Keratinocyte (primary cell): ENCODE results near the gene LMOD1. TPM values are rescaled to one million over a fixed set of nuclear protein-coding genes. Genes with fewer than 3 reads are reported as not detected.

Experiments used
- DNase-seq: peaks from one replicate; pipeline ENCODE4 v3.0.0-alpha.2; 2011; ENCODE audit warnings: low read depth, missing footprints, low spot score
- FAIRE-seq: peaks from 2 replicates; lab custom pipeline; 2011; peaks lifted over from hg19 to GRCh38; lab: Jason Lieb, UNC
- H2AFZ ChIP-seq: 2 replicates; pipeline ENCODE4 v1.6.0; 2012; ENCODE audit warnings: low read length, control low read depth, inconsistent platforms; ENCODE audit not compliant: control insufficient read depth
- H3K27ac ChIP-seq: 2 replicates; pipeline ENCODE4 v1.5.1; 2011; ENCODE audit warnings: low read length; ENCODE audit not compliant: control insufficient read depth, insufficient read depth
- H3K27me3 ChIP-seq: 3 replicates; pipeline ENCODE4 v1.6.0; 2011; ENCODE audit warnings: low read length; ENCODE audit not compliant: control insufficient read depth, insufficient read depth; ENCODE audit errors: extremely low read depth
- H3K36me3 ChIP-seq, 2 experiments: 2 replicates in 1 of 2; 3 replicates in 1 of 2; pipeline ENCODE4 v1.5.1; 2011; ENCODE audit warnings: low read length in 2 of 2, mild to moderate bottlenecking in 1 of 2; ENCODE audit not compliant: control insufficient read depth in 2 of 2, insufficient read depth in 2 of 2; ENCODE audit errors: extremely low read depth in 1 of 2
- H3K4me1 ChIP-seq: 3 replicates; pipeline ENCODE4 v1.5.1; 2011; ENCODE audit warnings: low read length; ENCODE audit not compliant: control insufficient read depth, insufficient read depth; ENCODE audit errors: extremely low read depth
- H3K4me2 ChIP-seq: 3 replicates; pipeline ENCODE4 v1.6.0; 2011; ENCODE audit warnings: low read depth, low read length; ENCODE audit not compliant: control insufficient read depth, insufficient read depth; ENCODE audit errors: extremely low read depth
- H3K4me3 ChIP-seq, 3 experiments: fragments of 200-600 bp in 1 of 3; sonication (generic) in 1 of 3; 2 replicates in 2 of 3; 3 replicates in 1 of 3; pipeline ENCODE4 v1.5.1; 2011 to 2016; ENCODE audit warnings: low read length in 3 of 3, mild to moderate bottlenecking in 3 of 3, control low read depth in 2 of 3, inconsistent platforms in 1 of 3, low read depth in 1 of 3, mixed read lengths in 1 of 3, mixed run types in 1 of 3, moderate library complexity in 1 of 3; ENCODE audit not compliant: control insufficient read depth in 2 of 3, insufficient read depth in 2 of 3; ENCODE audit errors: extremely low read depth in 1 of 3
- H3K79me2 ChIP-seq: 2 replicates; pipeline ENCODE4 v1.6.0; 2012; ENCODE audit warnings: low read length; ENCODE audit not compliant: control insufficient read depth, insufficient read depth
- H3K9ac ChIP-seq: 3 replicates; pipeline ENCODE4 v1.6.0; 2011; ENCODE audit warnings: low read length; ENCODE audit not compliant: control insufficient read depth, insufficient read depth; ENCODE audit errors: extremely low read depth
- H3K9me1 ChIP-seq: 3 replicates; pipeline ENCODE4 v1.6.0; 2011; ENCODE audit warnings: low read length; ENCODE audit not compliant: control insufficient read depth, insufficient read depth; ENCODE audit errors: extremely low read depth
- H3K9me3 ChIP-seq: 2 replicates; pipeline ENCODE4 v1.5.1; 2012; ENCODE audit warnings: low read depth, low read length; ENCODE audit not compliant: control insufficient read depth
- H4K20me1 ChIP-seq: 3 replicates; pipeline ENCODE4 v1.6.0; 2011; ENCODE audit warnings: low read length; ENCODE audit not compliant: control insufficient read depth, insufficient read depth; ENCODE audit errors: extremely low read depth
- EZH2 ChIP-seq: IDR thresholded peaks from one replicate; pipeline ENCODE4 v1.6.1; 2012; ENCODE audit warnings: inconsistent platforms, mild to moderate bottlenecking, low read length, moderate library complexity
- dilution Hi-C: fragments of 300-500 bp; cut with MboI; formaldehyde crosslinking; loops from one replicate; pipeline ENCODE4 v1.7.0; 2020; ENCODE audit warnings: low sequenced_read_pairs; ENCODE audit not compliant: extremely low pct_ligation_motif_present
- polyA plus RNA-seq, 5 experiments: library from polyadenylated mRNA; depleted of rRNA in 3 of 5; stranded (reverse) in 3 of 5; stranded (forward) in 1 of 5; unstranded in 1 of 5; fragments of >200 nt; gene quantifications; 1 replicate in 1 of 5; 2 replicates in 3 of 5; 3 replicates in 1 of 5; pipeline versions ENCODE4 v1.2.1 to v1.2.3, GENCODE V29; 2011 to 2012; ENCODE audit warnings: missing spikeins in 2 of 5, low read depth in 1 of 5, low replicate concordance in 1 of 5
- TF ChIP-seq, protein P1 (sequence below), 3 experiments: IDR thresholded peaks in 1 of 3; conservative IDR thresholded peaks in 1 of 3; optimal IDR thresholded peaks in 1 of 3; 2 replicates in 2 of 3; 3 replicates in 1 of 3; pipeline versions ENCODE3 to v1.5.1; 2011; ENCODE audit warnings: low read length in 3 of 3, mild to moderate bottlenecking in 3 of 3, moderate library complexity in 2 of 3, control low read depth in 1 of 3, inconsistent platforms in 1 of 3; ENCODE audit not compliant: insufficient read depth in 2 of 3; ENCODE audit errors: extremely low read depth in 1 of 3

Gene LMOD1
- polyA plus RNA-seq, 1 donor (not counting 4 experiments of a cell fraction or from before 2014, with no cell fraction given) = not detected

GRCh38 chr1:201944002-201944401, 2.3 kb downstream of the LMOD1 start:
- Histone ChIP-seq H3K27me3 (peaks cover 36% of the 10 kb centered on the region), H4K20me1 (no peaks in the 10 kb centered on the region), H3K9ac (no peak overlapping the region), H3K4me1 (no peaks in the 10 kb centered on the region), H3K4me3 (no peak overlapping the region), H3K36me3 (no peaks in the 10 kb centered on the region), H3K27ac (no peak overlapping the region), H2AFZ (no peak overlapping the region), H3K9me1 (no peaks in the 10 kb centered on the region), H3K79me2 (no peaks in the 10 kb centered on the region), H3K4me2 (no peak overlapping the region), H3K9me3 (no peaks in the 10 kb centered on the region)
- TF ChIP-seq, protein P1, sequence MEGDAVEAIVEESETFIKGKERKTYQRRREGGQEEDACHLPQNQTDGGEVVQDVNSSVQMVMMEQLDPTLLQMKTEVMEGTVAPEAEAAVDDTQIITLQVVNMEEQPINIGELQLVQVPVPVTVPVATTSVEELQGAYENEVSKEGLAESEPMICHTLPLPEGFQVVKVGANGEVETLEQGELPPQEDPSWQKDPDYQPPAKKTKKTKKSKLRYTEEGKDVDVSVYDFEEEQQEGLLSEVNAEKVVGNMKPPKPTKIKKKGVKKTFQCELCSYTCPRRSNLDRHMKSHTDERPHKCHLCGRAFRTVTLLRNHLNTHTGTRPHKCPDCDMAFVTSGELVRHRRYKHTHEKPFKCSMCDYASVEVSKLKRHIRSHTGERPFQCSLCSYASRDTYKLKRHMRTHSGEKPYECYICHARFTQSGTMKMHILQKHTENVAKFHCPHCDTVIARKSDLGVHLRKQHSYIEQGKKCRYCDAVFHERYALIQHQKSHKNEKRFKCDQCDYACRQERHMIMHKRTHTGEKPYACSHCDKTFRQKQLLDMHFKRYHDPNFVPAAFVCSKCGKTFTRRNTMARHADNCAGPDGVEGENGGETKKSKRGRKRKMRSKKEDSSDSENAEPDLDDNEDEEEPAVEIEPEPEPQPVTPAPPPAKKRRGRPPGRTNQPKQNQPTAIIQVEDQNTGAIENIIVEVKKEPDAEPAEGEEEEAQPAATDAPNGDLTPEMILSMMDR (optimal IDR thresholded peaks at IDR 0.05 in 1 of 3, IDR thresholded peaks at IDR 0.05 in 1 of 3, conservative IDR thresholded peaks at IDR 0.05 in 1 of 3; ENCODE audit: extremely low read depth in 1 of 3, insufficient read depth in 2 of 3, low read length in 3 of 3) = no peak
- TF ChIP-seq EZH2 = no peak
- dilution Hi-C loops = no loop called here
- FAIRE-seq (no peak), DNase-seq (no peak)

GRCh38 chr1:201942129-201942495, 4.2 kb downstream of the LMOD1 start:
- H3K4me3 ChIP-seq = no peak overlapping the region
- no peaks in the 10 kb centered on the region for H3K36me3 ChIP-seq
- dilution Hi-C loops = no loop called here
- no peak overlapping the region for H3K4me2 ChIP-seq
- no peaks in the 10 kb centered on the region for H3K79me2 ChIP-seq
- no peak overlapping the region for H3K9ac ChIP-seq
- FAIRE-seq (no peak), DNase-seq (no peak)
- no peaks in the 10 kb centered on the region for H4K20me1 ChIP-seq
- H3K9me3 ChIP-seq = no peaks in the 10 kb centered on the region
- TF ChIP-seq, protein P1 (optimal IDR thresholded peaks at IDR 0.05 in 1 of 3, IDR thresholded peaks at IDR 0.05 in 1 of 3, conservative IDR thresholded peaks at IDR 0.05 in 1 of 3; ENCODE audit: extremely low read depth in 1 of 3, insufficient read depth in 2 of 3, low read length in 3 of 3) = no peak
- TF ChIP-seq EZH2 = no peak
- H3K9me1 ChIP-seq = no peaks in the 10 kb centered on the region
- H3K27ac ChIP-seq = no peak overlapping the region
- no peak overlapping the region for H2AFZ ChIP-seq
- H3K27me3 ChIP-seq = peaks cover 29% of the 10 kb centered on the region
- peaks cover 9% of the 10 kb centered on the region for H3K4me1 ChIP-seq
